ENCODE measurements around the gene NHSL2.

- TF ChIP-seq, protein P1, sequence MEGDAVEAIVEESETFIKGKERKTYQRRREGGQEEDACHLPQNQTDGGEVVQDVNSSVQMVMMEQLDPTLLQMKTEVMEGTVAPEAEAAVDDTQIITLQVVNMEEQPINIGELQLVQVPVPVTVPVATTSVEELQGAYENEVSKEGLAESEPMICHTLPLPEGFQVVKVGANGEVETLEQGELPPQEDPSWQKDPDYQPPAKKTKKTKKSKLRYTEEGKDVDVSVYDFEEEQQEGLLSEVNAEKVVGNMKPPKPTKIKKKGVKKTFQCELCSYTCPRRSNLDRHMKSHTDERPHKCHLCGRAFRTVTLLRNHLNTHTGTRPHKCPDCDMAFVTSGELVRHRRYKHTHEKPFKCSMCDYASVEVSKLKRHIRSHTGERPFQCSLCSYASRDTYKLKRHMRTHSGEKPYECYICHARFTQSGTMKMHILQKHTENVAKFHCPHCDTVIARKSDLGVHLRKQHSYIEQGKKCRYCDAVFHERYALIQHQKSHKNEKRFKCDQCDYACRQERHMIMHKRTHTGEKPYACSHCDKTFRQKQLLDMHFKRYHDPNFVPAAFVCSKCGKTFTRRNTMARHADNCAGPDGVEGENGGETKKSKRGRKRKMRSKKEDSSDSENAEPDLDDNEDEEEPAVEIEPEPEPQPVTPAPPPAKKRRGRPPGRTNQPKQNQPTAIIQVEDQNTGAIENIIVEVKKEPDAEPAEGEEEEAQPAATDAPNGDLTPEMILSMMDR (IDR thresholded peaks at IDR 0.05 in 4 of 5, conservative IDR thresholded peaks at IDR 0.05 in 1 of 5) = no peak
- TF ChIP-seq POLR2A (IDR thresholded peaks at IDR 0.05) = no peak
Observed at GRCh38 chrX:71917621-71918343, 7.1 kb downstream of the NHSL2 start.
